Body of pancreas (tissue), 4 donors: ENCODE data around the gene LTB4R. TPM values are rescaled to one million over a fixed set of nuclear protein-coding genes. Genes with fewer than 3 reads are reported as not detected.

Experiments used
- ATAC-seq: fragments of 150-250 bp; one replicate; pipeline ENCODE4 v1.9.1; 2016
- DNase-seq, 4 donors: peaks; one replicate each; pipeline ENCODE4 v3.0.0-alpha.2; 2019
- H3K27ac ChIP-seq, 4 donors: fragments of 200-600 bp; sonication (generic); 1 replicate in 3 of 4; 2 replicates in 1 of 4; pipeline versions ENCODE4 v1.5.1 to v1.6.1; 2016 to 2019; ENCODE audit warnings: mild to moderate bottlenecking in 1 of 4, mixed read lengths in 1 of 4, moderate library complexity in 1 of 4
- H3K27me3 ChIP-seq, 2 donors: fragments of 200-600 bp; sonication (generic); one replicate each; pipeline ENCODE4 v1.6.0; 2016; ENCODE audit warnings: mild to moderate bottlenecking in 1 of 2
- H3K36me3 ChIP-seq, 2 donors: fragments of 200-600 bp; sonication (generic); replicated peaks in 1 of 2; 2 replicates each; pipeline ENCODE4 v1.5.1; 2016; ENCODE audit warnings: low read depth in 2 of 2; ENCODE audit not compliant: insufficient read depth in 1 of 2
- H3K4me1 ChIP-seq: fragments of 200-600 bp; sonication (generic); one replicate; pipeline ENCODE4 v1.6.0; 2016
- H3K4me3 ChIP-seq, 2 donors: fragments of 200-600 bp; sonication (generic); 1 replicate in 1 of 2; 2 replicates in 1 of 2; pipeline ENCODE4 v1.5.1; 2016 to 2019
- H3K9me3 ChIP-seq, 3 donors: fragments of 200-600 bp; sonication (generic); 1 replicate in 2 of 3; 2 replicates in 1 of 3; pipeline ENCODE4 v1.5.1; 2016
- POLR2A ChIP-seq, 3 donors: fragments of 450-650 bp; IDR thresholded peaks; one replicate each; pipeline ENCODE4 v1.6.1; 2016; ENCODE audit warnings: antibody characterized with exemption in 3 of 3, mild to moderate bottlenecking in 2 of 3
- WGBS, 2 donors: methylation state at CpG; one replicate each; pipeline ENCODE4 v1.1.5; 2017; 5-methylcytosine and 5-hydroxymethylcytosine counted together
- intact Hi-C: fragments of 100-400 bp; cut with DNase I; formaldehyde crosslinking; loops from one replicate; pipeline ENCODE4 v1.15.1; 2023
- total RNA-seq, 2 donors: library from RNA; depleted of rRNA; stranded (reverse); fragments of >200 nt; gene quantifications; one replicate each; pipeline ENCODE4 v1.1.0, GENCODE V29; 2016
- TF ChIP-seq, protein P1 (sequence below), 7 experiments: fragments of 450-650 bp in 4 of 7; fragments of 200-600 bp in 3 of 7; sonication (generic) in 3 of 7; IDR thresholded peaks; one replicate each; pipeline ENCODE4 v1.5.1; 2016 to 2019; ENCODE audit warnings: antibody characterized with exemption in 7 of 7

LTB4R gene
- total RNA-seq, 2 donors from 2014 or later, result 3.6 to 9.1 TPM

DNA sequence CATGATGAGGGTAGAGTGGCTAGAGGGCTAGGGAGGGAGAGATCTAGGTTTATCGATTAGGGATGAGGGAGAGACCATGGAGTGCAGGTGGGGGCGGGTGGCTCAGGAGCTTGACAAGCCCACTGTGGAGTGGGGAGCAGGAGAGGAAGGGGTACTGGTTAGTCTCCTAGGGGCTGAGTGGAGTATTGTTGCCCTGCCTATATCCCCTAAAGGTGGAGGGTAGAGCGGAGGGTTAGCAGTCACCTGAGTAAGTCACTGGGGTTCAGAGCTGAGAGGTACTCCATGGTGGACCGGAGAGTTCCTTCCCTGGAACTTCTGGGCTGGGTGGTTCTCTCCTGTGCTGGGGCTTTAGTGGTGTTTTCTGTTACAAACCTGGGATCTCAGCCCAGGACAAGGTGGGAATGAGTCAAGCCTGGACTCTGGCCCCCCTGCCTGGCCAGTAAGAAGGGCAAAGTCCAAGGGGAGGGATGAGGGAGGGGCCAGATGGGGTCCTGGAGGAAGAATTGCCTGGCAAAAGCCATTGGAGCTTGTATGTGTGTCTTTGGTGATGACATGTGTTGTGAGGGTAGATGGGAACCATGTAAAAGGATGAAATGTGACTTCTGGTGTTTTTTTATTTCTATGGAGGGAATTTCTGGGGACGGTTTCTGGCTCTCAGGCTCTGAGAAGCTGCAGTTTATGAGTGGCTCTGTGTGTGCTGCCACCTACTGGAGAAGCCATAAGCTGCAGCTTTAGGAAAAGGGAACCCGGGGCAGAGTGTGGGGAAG is 3.5 kb upstream of the LTB4R start, which contains the start of gene CIDEB:
Gene CIDEB (minus strand): TSS at position 403 of the 767 bp plus-strand sequence. CDS start 119 bp downstream, at position 284.
- intact Hi-C loops, result no loop called here
- peak; percentile 41 to 55 (median 54) for TF ChIP-seq POLR2A (IDR thresholded peaks at IDR 0.05)
- TF ChIP-seq, protein P1, sequence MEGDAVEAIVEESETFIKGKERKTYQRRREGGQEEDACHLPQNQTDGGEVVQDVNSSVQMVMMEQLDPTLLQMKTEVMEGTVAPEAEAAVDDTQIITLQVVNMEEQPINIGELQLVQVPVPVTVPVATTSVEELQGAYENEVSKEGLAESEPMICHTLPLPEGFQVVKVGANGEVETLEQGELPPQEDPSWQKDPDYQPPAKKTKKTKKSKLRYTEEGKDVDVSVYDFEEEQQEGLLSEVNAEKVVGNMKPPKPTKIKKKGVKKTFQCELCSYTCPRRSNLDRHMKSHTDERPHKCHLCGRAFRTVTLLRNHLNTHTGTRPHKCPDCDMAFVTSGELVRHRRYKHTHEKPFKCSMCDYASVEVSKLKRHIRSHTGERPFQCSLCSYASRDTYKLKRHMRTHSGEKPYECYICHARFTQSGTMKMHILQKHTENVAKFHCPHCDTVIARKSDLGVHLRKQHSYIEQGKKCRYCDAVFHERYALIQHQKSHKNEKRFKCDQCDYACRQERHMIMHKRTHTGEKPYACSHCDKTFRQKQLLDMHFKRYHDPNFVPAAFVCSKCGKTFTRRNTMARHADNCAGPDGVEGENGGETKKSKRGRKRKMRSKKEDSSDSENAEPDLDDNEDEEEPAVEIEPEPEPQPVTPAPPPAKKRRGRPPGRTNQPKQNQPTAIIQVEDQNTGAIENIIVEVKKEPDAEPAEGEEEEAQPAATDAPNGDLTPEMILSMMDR (IDR thresholded peaks at IDR 0.05), result peak; percentile 83 to 97 (median 93)
- ATAC-seq (peak; percentile 72), DNase-seq (peak; percentile 85 to 92 (median 90))
- Histone ChIP-seq H3K9me3 (no peaks in the 10 kb centered on the region), H3K27ac (peak within 1 kb of the TSS; percentile 77 to 92 (median 82)), H3K4me1 (peaks cover 62% of the 10 kb centered on the region), H3K36me3 (peaks cover 6 to 26% of the 10 kb centered on the region in 2 donors), H3K27me3 (no peaks in the 10 kb centered on the region), H3K4me3 (no peak within 1 kb of the TSS)
- 27 to 29% methylated on average over 6 of the region's 6 CpGs for WGBS, 2 donors

DNA sequence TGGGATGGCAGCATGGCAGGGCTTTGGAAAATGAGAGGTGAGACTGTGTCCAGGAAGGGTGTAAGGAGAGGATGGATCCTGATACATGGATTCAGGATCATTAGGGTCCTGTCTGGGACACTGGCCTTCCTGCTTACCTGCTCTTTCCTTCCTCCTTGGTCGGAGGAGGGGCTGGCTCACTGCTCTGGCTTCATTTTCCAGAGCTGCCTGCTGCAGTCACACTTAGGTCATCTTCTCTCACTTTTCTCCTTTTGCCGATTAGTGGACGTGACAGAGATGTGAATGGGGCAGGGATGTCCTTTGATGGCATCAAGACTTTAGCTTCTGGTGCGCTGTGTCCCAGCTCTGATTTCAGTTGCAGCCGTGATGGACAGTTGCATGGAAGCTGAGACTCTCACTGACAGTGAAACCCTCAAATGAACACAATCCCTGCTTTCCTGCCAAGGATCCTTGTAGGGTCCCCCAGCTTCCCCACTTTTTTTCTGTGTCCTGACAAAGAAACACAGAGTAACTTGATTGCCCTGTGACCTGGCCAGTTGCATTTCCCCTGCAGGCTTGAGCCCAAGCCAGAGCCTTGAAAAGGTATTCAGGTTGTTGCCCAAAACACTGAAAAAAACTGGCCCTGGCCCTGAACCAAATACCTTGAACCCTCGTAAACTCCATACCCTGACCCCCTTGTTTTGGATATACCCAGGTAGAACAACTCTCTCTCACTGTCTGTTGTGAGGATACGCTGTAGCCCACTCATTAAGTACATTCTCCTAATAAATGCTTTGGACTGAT is 2.8 kb upstream of the LTB4R start:
- Histone ChIP-seq H3K4me1 (peaks cover 62% of the 10 kb centered on the region), H3K27ac (peak overlapping the region; percentile 77 to 92 (median 82)), H3K9me3 (no peaks in the 10 kb centered on the region), H3K27me3 (no peaks in the 10 kb centered on the region), H3K4me3 (no peak overlapping the region), H3K36me3 (peaks cover 6 to 21% of the 10 kb centered on the region in 2 donors)
- TF ChIP-seq POLR2A (IDR thresholded peaks at IDR 0.05), result no peak
- TF ChIP-seq, protein P1 (IDR thresholded peaks at IDR 0.05), result no peak
- WGBS, 2 donors, result 69 to 74% methylated on average over 7 of the region's 7 CpGs
- intact Hi-C loops, result no loop called here
- ATAC-seq (no peak), DNase-seq (no peak)

DNA sequence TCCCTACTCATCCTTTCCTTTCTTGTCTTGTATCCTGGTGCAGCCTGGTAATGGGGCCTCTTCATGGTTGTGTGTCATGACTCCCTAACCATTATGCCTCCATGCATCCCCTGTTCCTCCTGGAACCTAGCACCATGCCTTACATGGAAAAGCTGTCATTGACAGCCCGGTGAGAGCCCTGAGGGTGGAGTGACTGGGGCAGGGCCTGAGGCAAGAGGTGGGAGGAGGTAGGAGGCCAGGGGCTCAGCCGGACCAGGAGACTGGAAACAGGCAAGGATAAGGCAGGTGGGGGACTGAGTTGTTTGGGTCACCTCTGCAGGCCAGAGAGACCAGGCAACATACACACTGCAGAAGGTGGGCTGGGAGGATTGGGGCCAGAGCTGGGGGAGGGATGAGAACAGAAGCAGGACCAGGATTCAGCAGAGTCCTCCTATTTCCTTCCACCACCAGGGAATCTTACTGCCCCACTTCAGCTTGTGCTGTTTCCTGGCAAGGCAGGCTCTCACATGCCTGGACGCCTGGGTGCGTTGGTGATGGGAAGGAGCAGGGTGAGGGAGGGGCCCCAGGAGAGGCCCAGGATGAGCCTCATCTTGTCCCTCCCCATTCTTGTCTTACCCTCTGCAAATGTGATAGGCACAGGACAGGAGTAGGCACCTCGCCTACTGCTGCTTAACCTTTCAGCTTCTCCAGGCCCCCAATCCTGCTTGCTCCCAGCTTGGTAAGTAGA is 1.6 kb upstream of the LTB4R start, which contains the start of gene LTB4R2:
Gene LTB4R2 (plus strand): TSS at position 603 of the 727 bp plus-strand sequence. CDS start 525 bp downstream, outside the sequence.
- ATAC-seq (no peak), DNase-seq (no peak)
- H3K27ac ChIP-seq, result peak within 1 kb of the TSS; percentile 79 to 91 (median 86)
- TF ChIP-seq POLR2A (IDR thresholded peaks at IDR 0.05), result no peak
- TF ChIP-seq, protein P1 (IDR thresholded peaks at IDR 0.05), result no peak
- peaks cover 0 to 10% of the 10 kb centered on the region in 2 donors for H3K36me3 ChIP-seq
- 65 to 68% methylated on average over 5 of the region's 5 CpGs for WGBS, 2 donors
- H3K27me3 ChIP-seq, result no peaks in the 10 kb centered on the region
- no peaks in the 10 kb centered on the region for H3K9me3 ChIP-seq
- H3K4me3 ChIP-seq, result no peak within 1 kb of the TSS
- intact Hi-C loops, result no loop called here
- H3K4me1 ChIP-seq, result peaks cover 62% of the 10 kb centered on the region

DNA sequence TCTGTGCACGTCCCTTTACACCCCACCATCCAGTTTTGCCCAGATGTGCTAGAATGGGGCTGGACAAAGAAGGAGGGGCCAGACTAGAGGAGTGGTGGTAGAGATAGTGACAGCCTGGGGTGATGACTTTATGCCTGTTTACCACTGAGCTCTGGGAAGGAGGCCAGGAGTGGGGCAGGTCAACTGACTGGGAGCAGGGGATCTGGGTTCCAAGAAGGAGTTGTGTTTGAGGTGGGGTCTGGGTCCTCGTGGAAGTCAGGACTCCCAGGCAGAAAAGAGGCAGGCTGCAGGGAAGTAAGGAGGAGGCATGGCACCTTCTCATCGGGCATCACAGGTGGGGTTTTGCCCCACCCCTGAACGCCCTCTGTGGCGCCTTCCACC is 1.0 kb upstream of the LTB4R start:
- Histone ChIP-seq H3K27ac (peak overlapping the region; percentile 79 to 91 (median 86)), H3K9me3 (no peaks in the 10 kb centered on the region), H3K4me1 (peaks cover 62% of the 10 kb centered on the region), H3K4me3 (no peak overlapping the region), H3K27me3 (no peaks in the 10 kb centered on the region), H3K36me3 (peaks cover 0 to 6% of the 10 kb centered on the region in 2 donors)
- TF ChIP-seq POLR2A (IDR thresholded peaks at IDR 0.05), result no peak
- TF ChIP-seq, protein P1 (IDR thresholded peaks at IDR 0.05), result no peak
- 24 to 30% methylated on average over 4 to 5 of the region's 5 CpGs for WGBS, 2 donors
- intact Hi-C loops, result no loop called here
- peak in 1 of 4 donors; percentile 50 for DNase-seq
- no peak for ATAC-seq
